Loucy (cell line): Measurements from ENCODE around the gene WDR6.
A peak's percentile ranks its signal among the peaks of the same experiment; 100 is the strongest.

Source experiments
- H2AFZ ChIP-seq: fragments of 200-600 bp; sonication (generic); 2 replicates; pipeline ENCODE4 v1.6.0; 2016; ENCODE audit warnings: antibody characterized with exemption, mild to moderate bottlenecking, low read length, moderate library complexity
- H3F3A ChIP-seq: fragments of 200-600 bp; 2 replicates; pipeline ENCODE4 v1.6.0; 2016; ENCODE audit warnings: antibody characterized with exemption, low read depth, mild to moderate bottlenecking
- H3K27me3 ChIP-seq: fragments of 200-600 bp; sonication (generic); 2 replicates; pipeline ENCODE4 v1.6.1; 2014; ENCODE audit warnings: low read length, mild to moderate bottlenecking; ENCODE audit not compliant: insufficient read depth, poor library complexity, severe bottlenecking
- H3K36me3 ChIP-seq: fragments of 200-600 bp; sonication (generic); 2 replicates; pipeline ENCODE4 v1.6.1; 2016; ENCODE audit warnings: low read length; ENCODE audit not compliant: insufficient read depth
- H3K4me1 ChIP-seq: fragments of 200-600 bp; sonication (generic); 2 replicates; pipeline ENCODE4 v1.5.1; 2014; ENCODE audit warnings: low read length, mild to moderate bottlenecking; ENCODE audit not compliant: insufficient read depth, poor library complexity, severe bottlenecking
- H3K4me2 ChIP-seq: fragments of 200-600 bp; sonication (generic); 2 replicates; pipeline ENCODE4 v1.6.0; 2014; ENCODE audit warnings: antibody characterized with exemption, low read length, low read depth, mild to moderate bottlenecking; ENCODE audit not compliant: poor library complexity, severe bottlenecking
- H3K4me3 ChIP-seq: fragments of 200-600 bp; sonication (generic); 2 replicates; pipeline ENCODE4 v1.5.1; 2014; ENCODE audit warnings: low read length, mild to moderate bottlenecking, mixed read lengths; ENCODE audit not compliant: poor library complexity, severe bottlenecking
- H3K79me2 ChIP-seq: fragments of 200-600 bp; sonication (generic); 2 replicates; pipeline ENCODE4 v1.6.1; 2014; ENCODE audit warnings: low read length; ENCODE audit not compliant: insufficient read depth
- H3K9ac ChIP-seq: fragments of 200-600 bp; sonication (generic); 2 replicates; pipeline ENCODE4 v1.6.0; 2014; ENCODE audit warnings: mild to moderate bottlenecking, low read depth, low read length, moderate library complexity; ENCODE audit not compliant: poor library complexity, severe bottlenecking
- H3K9me2 ChIP-seq: fragments of 200-600 bp; sonication (generic); replicated peaks from 2 replicates; pipeline ENCODE4 v1.6.1; 2016; ENCODE audit warnings: low read depth, low read length, mixed read lengths
- H3K9me3 ChIP-seq: fragments of 200-600 bp; sonication (generic); 2 replicates; pipeline ENCODE4 v1.6.1; 2014; ENCODE audit warnings: mild to moderate bottlenecking, antibody characterized with exemption, low read length, low read depth; ENCODE audit not compliant: insufficient read depth
- H4K20me1 ChIP-seq: fragments of 200-600 bp; sonication (generic); 2 replicates; pipeline ENCODE4 v1.6.0; 2014; ENCODE audit warnings: antibody characterized with exemption, low read length, mild to moderate bottlenecking; ENCODE audit not compliant: insufficient read depth, poor library complexity, severe bottlenecking
- EZH2phosphoT487 ChIP-seq: fragments of 200-600 bp; IDR thresholded peaks from 2 replicates; pipeline ENCODE4 v1.6.1; 2018; ENCODE audit warnings: antibody characterized with exemption, mild to moderate bottlenecking, moderate library complexity, borderline replicate concordance
- TF ChIP-seq, protein P1 (sequence below): fragments of 200-600 bp; sonication (generic); conservative IDR thresholded peaks from 2 replicates; pipeline ENCODE4 v1.5.1; 2014; ENCODE audit warnings: mild to moderate bottlenecking, antibody characterized with exemption, low read length

Gene WDR6, protein sequence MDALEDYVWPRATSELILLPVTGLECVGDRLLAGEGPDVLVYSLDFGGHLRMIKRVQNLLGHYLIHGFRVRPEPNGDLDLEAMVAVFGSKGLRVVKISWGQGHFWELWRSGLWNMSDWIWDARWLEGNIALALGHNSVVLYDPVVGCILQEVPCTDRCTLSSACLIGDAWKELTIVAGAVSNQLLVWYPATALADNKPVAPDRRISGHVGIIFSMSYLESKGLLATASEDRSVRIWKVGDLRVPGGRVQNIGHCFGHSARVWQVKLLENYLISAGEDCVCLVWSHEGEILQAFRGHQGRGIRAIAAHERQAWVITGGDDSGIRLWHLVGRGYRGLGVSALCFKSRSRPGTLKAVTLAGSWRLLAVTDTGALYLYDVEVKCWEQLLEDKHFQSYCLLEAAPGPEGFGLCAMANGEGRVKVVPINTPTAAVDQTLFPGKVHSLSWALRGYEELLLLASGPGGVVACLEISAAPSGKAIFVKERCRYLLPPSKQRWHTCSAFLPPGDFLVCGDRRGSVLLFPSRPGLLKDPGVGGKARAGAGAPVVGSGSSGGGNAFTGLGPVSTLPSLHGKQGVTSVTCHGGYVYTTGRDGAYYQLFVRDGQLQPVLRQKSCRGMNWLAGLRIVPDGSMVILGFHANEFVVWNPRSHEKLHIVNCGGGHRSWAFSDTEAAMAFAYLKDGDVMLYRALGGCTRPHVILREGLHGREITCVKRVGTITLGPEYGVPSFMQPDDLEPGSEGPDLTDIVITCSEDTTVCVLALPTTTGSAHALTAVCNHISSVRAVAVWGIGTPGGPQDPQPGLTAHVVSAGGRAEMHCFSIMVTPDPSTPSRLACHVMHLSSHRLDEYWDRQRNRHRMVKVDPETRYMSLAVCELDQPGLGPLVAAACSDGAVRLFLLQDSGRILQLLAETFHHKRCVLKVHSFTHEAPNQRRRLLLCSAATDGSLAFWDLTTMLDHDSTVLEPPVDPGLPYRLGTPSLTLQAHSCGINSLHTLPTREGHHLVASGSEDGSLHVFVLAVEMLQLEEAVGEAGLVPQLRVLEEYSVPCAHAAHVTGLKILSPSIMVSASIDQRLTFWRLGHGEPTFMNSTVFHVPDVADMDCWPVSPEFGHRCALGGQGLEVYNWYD

GRCh38 chr3:49007068-49007770, at the start of gene WDR6:
WDR6 (plus strand) TSS chr3:49007391; CDS start chr3:49007432, 41 bp downstream.
- Histone ChIP-seq H3K4me3 (peak within 1 kb of the TSS; percentile 86), H4K20me1 (peaks cover 33% of the 10 kb centered on the region), H3K9ac (peak within 1 kb of the TSS; percentile 100), H3K4me1 (peaks cover 14% of the 10 kb centered on the region), H3K9me3 (no peaks in the 10 kb centered on the region), H3K36me3 (peaks cover 9% of the 10 kb centered on the region; the same call in 1 of the 2 replicates), H3K9me2 (no peaks in the 10 kb centered on the region), H2AFZ (peak within 1 kb of the TSS; percentile 80), H3K27me3 (no peaks in the 10 kb centered on the region), H3K79me2 (peaks cover 57% of the 10 kb centered on the region), H3K4me2 (peak within 1 kb of the TSS; percentile 99), H3F3A (no peaks in the 10 kb centered on the region)
- TF ChIP-seq EZH2phosphoT487 = no peak
- TF ChIP-seq, protein P1, sequence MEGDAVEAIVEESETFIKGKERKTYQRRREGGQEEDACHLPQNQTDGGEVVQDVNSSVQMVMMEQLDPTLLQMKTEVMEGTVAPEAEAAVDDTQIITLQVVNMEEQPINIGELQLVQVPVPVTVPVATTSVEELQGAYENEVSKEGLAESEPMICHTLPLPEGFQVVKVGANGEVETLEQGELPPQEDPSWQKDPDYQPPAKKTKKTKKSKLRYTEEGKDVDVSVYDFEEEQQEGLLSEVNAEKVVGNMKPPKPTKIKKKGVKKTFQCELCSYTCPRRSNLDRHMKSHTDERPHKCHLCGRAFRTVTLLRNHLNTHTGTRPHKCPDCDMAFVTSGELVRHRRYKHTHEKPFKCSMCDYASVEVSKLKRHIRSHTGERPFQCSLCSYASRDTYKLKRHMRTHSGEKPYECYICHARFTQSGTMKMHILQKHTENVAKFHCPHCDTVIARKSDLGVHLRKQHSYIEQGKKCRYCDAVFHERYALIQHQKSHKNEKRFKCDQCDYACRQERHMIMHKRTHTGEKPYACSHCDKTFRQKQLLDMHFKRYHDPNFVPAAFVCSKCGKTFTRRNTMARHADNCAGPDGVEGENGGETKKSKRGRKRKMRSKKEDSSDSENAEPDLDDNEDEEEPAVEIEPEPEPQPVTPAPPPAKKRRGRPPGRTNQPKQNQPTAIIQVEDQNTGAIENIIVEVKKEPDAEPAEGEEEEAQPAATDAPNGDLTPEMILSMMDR = peak; percentile 56

DNA sequence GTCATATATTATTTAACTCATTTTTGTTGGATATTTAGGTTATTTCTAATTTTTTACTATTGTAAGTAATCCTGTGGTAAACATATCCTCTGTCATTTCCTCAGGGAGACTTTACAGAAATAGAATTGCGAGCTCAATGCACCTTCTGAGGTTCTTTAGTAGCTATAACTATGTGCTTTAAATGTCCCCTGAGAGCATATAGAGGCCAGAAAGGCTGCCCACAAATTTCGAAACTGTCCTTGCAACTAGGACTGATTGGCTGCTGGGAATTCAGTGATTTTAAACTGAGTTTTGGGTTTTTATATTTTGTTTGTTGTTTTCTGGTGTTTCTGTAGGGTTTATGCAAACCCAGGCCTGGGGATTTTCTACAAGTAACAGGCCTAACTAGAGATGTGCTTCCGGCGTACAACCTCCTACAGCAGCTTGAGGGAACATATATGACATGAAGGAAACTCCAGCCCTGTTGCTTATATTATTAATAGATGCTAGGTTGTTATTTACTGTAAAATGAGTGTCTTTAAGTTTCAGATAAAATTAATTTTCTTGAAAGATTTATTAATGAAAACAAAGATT, 46.3 kb upstream of the WDR6 start:
- no peak for TF ChIP-seq EZH2phosphoT487
- TF ChIP-seq, protein P1 = no peak
- peaks cover 31% of the 10 kb centered on the region; the same call in 1 of the 2 replicates for H3K36me3 ChIP-seq
- H3K79me2 ChIP-seq = no peaks in the 10 kb centered on the region

GRCh38 chr3:48962340-48962739, 44.9 kb upstream of the WDR6 start:
- no peaks in the 10 kb centered on the region for H3F3A ChIP-seq
- H3K9me3 ChIP-seq = no peaks in the 10 kb centered on the region
- no peak overlapping the region for H2AFZ ChIP-seq
- peaks cover 45% of the 10 kb centered on the region; the same call in 1 of the 2 replicates for H3K36me3 ChIP-seq
- no peak overlapping the region for H3K4me2 ChIP-seq
- H3K9ac ChIP-seq = no peak overlapping the region
- H3K4me1 ChIP-seq = no peaks in the 10 kb centered on the region
- no peak for TF ChIP-seq EZH2phosphoT487
- TF ChIP-seq, protein P1 = no peak
- H4K20me1 ChIP-seq = peaks cover 4% of the 10 kb centered on the region
- no peaks in the 10 kb centered on the region for H3K9me2 ChIP-seq
- no peaks in the 10 kb centered on the region for H3K79me2 ChIP-seq
- H3K27me3 ChIP-seq = no peaks in the 10 kb centered on the region
- no peak overlapping the region for H3K4me3 ChIP-seq

More for the DNA sequence above, 46.3 kb upstream of the WDR6 start:
- H3F3A ChIP-seq = no peaks in the 10 kb centered on the region
- H3K9me2 ChIP-seq = no peaks in the 10 kb centered on the region
- no peak overlapping the region for H3K4me3 ChIP-seq
- H3K27me3 ChIP-seq = no peaks in the 10 kb centered on the region
- no peak overlapping the region for H3K9ac ChIP-seq
- no peaks in the 10 kb centered on the region for H3K9me3 ChIP-seq
- no peaks in the 10 kb centered on the region for H3K4me1 ChIP-seq
- H4K20me1 ChIP-seq = peaks cover 4% of the 10 kb centered on the region
- no peak overlapping the region for H2AFZ ChIP-seq
- H3K4me2 ChIP-seq = no peak overlapping the region
